NCI-H128 (cell line): Measurements from ENCODE around the gene GAB2.
"Not testable (repeated sequence)": the region's sequence is repeated elsewhere in the genome, so short reads cannot be mapped to it uniquely, and the experiment has no call there.

Experiments used
- DNase-seq: peaks from one replicate; lab custom pipeline; 2025; ENCODE audit not compliant: unreplicated experiment; lab: John Stamatoyannopoulos, UW

Gene GAB2

GRCh38 chr11:78318321-78319114, 99.1 kb downstream of the GAB2 start:
- no peak for DNase-seq

- no peak for DNase-seq
Measured at GRCh38 chr11:78315724-78316123, 101.9 kb downstream of the GAB2 start.

DNA sequence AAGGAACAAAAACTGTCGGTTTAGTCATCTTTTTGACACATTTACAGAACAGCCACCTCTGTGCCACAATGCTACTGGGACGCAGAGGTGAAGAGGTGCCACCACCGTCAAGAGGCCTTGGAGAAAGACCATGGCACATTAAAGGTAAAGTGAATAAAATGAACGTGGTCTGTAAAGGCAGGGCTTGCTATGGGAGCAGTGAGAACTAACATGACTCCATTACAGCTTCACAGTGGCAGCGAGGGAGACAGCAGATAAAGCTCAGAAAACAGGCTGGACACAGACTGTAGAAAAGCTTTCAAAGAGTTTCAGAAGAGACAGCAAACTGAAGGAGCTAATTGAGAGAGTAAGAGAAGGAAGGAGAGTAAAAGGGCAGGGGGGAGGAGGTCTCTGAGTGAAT, 102.9 kb downstream of the GAB2 start:
- no peak for DNase-seq

- DNase-seq: no peak
Measured at GRCh38 chr11:78313898-78314297, 103.7 kb downstream of the GAB2 start.

- no peak for DNase-seq
Measured at GRCh38 chr11:78313181-78313795, 104.3 kb downstream of the GAB2 start.

GRCh38 chr11:78312712-78313111, 104.9 kb downstream of the GAB2 start:
- no peak for DNase-seq

GRCh38 chr11:78311702-78312371, 105.8 kb downstream of the GAB2 start:
- DNase-seq: no peak

DNA sequence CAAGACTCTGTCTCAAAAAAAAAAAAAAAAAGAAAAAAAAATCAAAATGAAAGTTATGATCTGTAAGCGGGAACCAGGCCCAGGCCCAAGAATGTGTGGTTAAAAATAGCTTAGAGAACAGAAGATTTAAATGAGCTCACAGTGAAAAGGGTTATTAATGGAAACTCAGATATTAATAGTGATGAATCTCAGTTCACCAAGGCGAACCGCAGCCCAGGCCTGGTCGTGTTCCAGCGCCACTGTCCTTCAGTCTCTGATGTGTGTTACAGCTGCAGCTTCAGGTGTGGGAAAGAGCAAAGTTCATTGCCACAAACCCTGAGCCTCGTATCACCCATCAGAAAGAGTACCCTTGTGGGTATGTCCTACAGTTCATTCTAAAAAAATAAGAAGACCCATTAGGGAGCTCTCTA, 107.1 kb downstream of the GAB2 start:
- no peak for DNase-seq

- DNase-seq: no peak
Measured at GRCh38 chr11:78304201-78304600, 113.4 kb downstream of the GAB2 start.

DNA sequence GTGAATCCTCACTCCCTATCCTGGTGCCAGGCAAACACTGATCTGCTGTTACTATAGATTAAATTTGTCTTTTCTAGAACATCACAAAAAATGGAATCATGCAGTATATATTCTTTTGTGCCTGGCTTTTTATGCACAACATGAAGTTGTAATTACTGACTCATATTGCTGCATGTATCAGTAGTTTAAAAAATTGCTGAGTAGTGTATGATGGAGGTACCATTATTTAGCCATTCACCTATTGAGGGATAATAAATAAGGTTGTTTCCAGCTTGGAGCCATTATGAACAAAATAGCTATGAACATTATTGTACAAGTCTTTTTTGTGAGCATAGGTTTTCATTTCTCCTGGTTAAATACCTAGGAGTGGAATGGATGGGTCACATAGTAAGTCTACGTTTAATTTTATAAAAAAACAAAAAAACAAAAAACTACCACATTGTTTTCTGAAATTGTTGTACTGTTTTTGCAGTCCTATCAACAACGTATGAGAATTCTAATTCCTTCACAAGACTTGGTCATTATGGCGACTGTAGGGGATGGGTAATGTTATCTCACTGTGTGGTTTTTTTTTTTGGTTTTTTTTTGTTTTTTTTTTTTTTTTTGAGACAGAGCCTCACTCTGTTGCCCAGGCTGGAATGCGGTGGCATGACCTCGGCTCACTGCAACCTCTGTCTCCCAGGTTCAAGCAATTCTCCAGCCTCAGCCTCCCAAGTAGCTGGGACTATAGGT, 117.3 kb downstream of the GAB2 start:
- DNase-seq: no peak

- DNase-seq: no peak
Measured at GRCh38 chr11:78299000-78299710, 118.5 kb downstream of the GAB2 start.

GRCh38 chr11:78298291-78298771, 119.3 kb downstream of the GAB2 start:
- no peak for DNase-seq

DNA sequence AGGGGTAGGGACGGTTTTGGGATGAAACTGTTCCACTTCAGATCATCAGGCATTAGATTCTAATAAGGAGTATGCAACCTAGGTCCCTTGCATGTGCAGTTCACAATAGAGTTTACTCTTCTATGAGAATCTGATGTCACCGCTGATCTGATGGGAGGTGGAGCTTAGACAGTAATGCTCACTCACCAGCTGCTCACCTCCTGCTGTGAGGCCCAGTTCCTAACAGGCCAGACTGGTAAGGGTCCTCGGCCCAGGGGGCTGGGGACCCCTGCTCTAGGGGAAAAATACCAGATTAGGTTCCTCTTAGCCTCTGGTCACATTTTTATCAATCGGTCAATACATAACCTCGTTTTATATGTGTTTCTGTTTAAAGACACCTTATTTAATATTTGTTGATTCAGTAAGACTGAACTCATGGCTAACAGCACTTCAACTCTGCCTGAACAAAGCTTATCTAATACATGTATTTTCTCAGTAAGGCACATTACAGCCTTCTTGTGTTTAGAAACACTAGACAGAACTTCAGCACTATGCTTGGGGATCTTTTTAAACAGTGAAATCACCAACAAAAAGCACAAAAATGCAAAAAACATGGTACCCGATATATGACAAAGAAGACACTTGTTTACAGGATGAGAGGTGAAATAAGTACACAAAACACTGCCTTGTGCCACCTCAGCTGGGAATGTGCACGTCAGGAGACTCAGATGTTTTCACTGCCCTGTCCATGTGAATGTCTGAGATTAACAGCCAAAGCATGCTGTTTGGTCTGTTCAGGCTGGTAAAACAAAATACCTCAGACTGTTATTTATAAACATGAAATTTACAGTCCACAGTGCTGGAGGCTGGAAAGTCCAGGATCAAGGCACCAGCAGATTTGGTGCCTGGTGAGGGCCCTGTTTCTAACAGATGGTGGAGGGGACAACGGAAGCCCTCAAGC, 121.4 kb downstream of the GAB2 start:
- no peak for DNase-seq

GRCh38 chr11:78295347-78295746, 122.3 kb downstream of the GAB2 start:
- DNase-seq: no peak

DNA sequence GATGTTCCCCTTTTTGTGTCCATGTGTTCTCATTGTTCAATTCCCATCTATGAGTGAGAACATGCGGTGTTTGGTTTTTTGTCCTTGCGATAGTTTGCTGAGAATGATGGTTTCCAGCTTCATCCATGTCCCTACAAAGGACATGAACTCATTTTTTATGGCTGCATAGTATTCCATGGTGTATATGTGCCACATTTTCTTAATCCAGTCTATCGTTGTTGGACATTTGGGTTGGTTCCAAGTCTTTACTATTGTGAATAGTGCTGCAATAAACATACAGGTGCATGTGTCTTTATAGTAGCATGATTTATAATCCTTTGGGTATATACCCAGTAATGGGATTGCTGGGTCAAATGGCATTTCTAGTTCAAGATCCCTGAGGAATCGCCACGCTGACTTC, 123.5 kb downstream of the GAB2 start:
- not testable (repeated sequence) for DNase-seq

GRCh38 chr11:78293536-78293935, 124.1 kb downstream of the GAB2 start:
- no peak for DNase-seq

- no peak for DNase-seq
Measured at GRCh38 chr11:78292109-78292803, 125.4 kb downstream of the GAB2 start.

GRCh38 chr11:78291503-78292108, 126.0 kb downstream of the GAB2 start:
- no peak for DNase-seq
